ENCODE results near the gene NOC2L.

The NOC2L gene

GRCh38 chr1:941015-941587 lies 18.0 kb downstream of the NOC2L start:
- no peak for DNase-seq

- no peak for DNase-seq
These were observed 18.7 kb downstream of the NOC2L start for GRCh38 chr1:940107-941014.

GRCh38 chr1:939511-940106 lies 19.4 kb downstream of the NOC2L start:
- no peak for DNase-seq

- DNase-seq = no peak
These were observed 20.2 kb downstream of the NOC2L start for GRCh38 chr1:938711-939489.

- no peak for DNase-seq
These were observed 20.9 kb downstream of the NOC2L start for GRCh38 chr1:938088-938683.

DNA sequence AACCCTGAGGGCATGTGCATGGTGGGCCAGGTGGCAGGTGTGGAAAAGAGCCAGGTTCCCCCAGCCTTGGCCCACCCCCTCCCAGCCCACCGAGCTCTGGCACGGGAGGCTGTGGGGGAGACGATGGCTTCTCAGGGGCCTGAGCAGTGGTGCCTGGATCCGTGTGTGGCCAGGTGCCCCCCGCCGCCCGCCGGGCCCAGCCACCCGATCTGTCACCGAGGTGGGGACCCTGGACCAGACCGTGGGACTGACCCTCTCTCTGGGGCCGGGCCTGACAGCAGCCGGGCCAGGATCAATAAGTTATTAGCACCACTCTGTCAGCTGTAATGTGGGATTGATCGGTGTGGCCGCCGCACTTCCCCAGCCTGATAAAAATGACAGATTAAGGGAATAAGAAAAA lies 21.5 kb downstream of the NOC2L start:
- no peak for DNase-seq

GRCh38 chr1:936348-937264 lies 22.4 kb downstream of the NOC2L start:
- DNase-seq = no peak

GRCh38 chr1:935751-936231 lies 23.3 kb downstream of the NOC2L start:
- DNase-seq = no peak

GRCh38 chr1:934991-935750 lies 23.9 kb downstream of the NOC2L start:
- no peak for DNase-seq

GRCh38 chr1:933603-933940 lies 25.5 kb downstream of the NOC2L start:
- DNase-seq = no peak

- DNase-seq = no peak
These were observed 26.1 kb downstream of the NOC2L start for GRCh38 chr1:932776-933602.

DNA sequence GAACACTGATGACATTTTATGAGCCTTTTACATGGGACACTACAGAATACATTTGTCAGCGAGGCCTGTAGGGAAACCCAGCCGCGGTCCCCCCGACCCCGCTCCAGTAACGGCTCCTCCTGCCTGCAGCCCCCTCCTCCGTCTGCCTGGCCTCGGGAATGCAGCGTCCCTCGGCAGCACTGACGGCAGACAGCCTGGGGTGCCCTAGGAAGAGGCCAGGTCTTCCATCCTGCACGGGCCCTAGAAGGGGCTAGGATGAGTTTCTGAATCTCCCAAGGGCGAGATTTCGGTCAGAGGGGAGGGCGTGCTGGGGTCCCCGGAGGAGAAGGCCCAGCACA lies 26.9 kb downstream of the NOC2L start:
- DNase-seq = no peak

DNA sequence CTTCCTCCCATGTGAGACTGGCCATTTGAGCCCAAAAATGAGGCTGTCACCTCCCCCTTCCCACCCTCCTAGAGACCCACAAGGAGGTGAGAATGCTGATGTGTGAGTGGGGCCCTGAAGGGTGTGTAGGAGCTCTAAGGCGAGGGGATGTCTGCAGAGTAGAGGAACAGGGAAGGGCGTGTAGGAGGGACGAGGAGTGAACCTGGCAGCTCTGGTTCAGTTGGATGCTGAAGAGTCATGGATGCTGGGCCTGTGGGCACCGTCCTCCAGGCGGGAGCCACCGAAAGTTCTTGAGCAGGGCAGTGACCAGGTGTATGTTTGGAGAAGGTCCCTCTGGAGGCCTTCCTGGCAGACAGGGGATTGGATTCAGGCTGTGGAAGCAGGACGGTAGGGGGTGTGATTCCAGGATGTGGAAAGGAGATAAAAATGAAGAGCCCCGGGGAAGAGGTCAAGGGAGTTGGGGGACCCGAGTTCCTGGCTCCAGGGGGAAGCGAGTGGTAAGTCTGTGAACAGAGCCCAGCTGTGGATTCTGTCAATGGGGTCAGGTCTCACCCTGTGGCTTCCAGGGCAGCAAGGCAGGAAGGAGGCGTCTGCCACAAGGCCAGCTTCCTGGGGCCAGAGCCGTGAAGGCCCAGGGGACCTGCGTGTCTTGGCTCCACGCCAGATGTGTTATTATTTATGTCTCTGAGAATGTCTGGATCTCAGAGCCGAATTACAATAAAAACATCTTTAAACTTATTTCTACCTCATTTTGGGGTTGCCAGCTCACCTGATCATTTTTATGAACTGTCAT lies 27.5 kb downstream of the NOC2L start:
- DNase-seq = no peak

- no peak for DNase-seq
These were observed 28.4 kb downstream of the NOC2L start for GRCh38 chr1:930633-931138.

GRCh38 chr1:929712-930632 lies 29.1 kb downstream of the NOC2L start:
- no peak for DNase-seq

DNA sequence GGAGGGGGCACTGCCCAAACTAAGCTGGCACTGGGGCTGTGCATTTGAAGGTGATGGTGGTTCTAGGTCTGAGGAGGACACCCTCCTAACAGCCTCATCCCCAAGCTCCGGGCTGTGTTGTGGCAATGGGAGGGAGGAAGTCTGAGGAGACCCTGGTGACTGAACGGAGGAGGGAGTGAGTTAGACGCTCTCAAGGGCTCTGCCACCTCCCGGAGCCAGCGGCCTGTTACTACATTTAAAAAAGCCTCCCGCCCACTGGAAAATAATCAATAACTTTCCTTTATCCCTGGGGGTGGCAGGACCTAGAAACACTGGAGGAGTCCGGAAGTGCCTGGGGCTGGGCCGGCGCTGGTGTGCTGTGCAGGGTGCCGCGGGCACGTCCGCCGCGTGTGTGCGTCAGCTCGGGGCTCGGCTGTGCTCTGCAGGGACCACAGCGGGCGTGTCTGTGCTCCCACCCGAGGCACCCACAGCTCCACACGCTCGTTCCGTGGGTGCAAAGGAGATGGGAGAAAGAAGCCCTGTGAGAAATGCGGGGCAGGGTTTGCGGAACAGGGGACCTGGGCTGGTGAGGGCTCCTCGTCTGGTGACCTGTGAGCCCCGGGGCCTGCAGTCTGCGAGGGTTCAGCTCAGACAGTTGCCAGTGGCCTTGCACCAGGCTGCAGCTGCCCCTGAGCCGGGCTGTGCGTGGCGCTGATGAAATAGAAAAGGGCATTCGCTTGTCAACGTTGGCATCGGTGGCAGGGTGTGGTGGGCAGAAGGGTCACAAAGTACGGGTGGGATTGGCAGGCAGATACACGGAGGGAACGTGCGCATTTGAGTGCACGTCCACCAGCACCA lies 30.0 kb downstream of the NOC2L start:
- no peak for DNase-seq

GRCh38 chr1:927748-928147 lies 31.3 kb downstream of the NOC2L start:
- DNase-seq = no peak
